ENCODE data around the gene PLA2G7.

DNA sequence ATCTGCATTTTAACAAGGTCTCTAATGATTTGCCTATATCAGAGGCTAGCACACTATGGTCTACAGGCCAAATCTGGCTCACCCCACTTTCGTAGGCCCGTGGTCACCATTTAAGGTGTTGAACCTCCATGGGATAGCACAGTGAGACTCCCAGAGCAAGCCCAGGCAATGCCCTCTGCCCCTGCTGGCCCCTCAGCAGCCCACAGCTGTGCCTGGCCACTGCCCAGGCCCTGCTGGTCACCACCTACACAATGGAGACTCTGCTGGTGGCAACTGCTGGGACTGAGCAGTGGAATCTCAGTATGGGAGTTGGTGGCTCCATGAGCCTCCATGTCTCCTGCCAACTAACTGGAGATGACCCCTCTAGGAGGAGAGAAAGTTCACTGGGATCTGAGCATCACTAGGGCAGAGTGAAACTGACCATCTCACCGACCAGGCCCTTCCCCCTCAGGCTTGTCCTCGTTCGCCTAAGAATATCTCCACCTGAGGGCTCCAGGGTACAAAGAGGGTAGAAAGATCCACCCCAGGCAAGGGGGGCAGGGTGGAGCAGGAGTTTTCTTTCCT, 13.8 kb upstream of the PLA2G7 start:
- TF ChIP-seq, protein P1, sequence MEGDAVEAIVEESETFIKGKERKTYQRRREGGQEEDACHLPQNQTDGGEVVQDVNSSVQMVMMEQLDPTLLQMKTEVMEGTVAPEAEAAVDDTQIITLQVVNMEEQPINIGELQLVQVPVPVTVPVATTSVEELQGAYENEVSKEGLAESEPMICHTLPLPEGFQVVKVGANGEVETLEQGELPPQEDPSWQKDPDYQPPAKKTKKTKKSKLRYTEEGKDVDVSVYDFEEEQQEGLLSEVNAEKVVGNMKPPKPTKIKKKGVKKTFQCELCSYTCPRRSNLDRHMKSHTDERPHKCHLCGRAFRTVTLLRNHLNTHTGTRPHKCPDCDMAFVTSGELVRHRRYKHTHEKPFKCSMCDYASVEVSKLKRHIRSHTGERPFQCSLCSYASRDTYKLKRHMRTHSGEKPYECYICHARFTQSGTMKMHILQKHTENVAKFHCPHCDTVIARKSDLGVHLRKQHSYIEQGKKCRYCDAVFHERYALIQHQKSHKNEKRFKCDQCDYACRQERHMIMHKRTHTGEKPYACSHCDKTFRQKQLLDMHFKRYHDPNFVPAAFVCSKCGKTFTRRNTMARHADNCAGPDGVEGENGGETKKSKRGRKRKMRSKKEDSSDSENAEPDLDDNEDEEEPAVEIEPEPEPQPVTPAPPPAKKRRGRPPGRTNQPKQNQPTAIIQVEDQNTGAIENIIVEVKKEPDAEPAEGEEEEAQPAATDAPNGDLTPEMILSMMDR (IDR thresholded peaks at IDR 0.05): no peak
- no peak for TF ChIP-seq POLR2A (IDR thresholded peaks at IDR 0.05)
